Fibroblast of skin of right quadriceps (primary cell): ENCODE measurements around the gene OGFOD2.

Source experiments
- DNase-seq: peaks from one replicate; pipeline ENCODE4 v3.0.0-alpha.2; 2013

OGFOD2 gene

GRCh38 chr12:122974892-122975789 lies at the start of gene OGFOD2:
TSS of gene OGFOD2 (plus strand) at chr12:122975244. CDS start at chr12:122975252, 8 bp downstream.
- DNase-seq: peak; percentile 90

- no peak for DNase-seq
These were observed 47.2 kb upstream of the OGFOD2 start for GRCh38 chr12:122927756-122928403.

GRCh38 chr12:122928404-122929147 lies 46.5 kb upstream of the OGFOD2 start:
- DNase-seq: no peak

- DNase-seq: no peak
These were observed 45.9 kb upstream of the OGFOD2 start for GRCh38 chr12:122929148-122929538.

- no peak for DNase-seq
These were observed 45.2 kb upstream of the OGFOD2 start for GRCh38 chr12:122929812-122930211.

- no peak for DNase-seq
These were observed 42.8 kb upstream of the OGFOD2 start for GRCh38 chr12:122932207-122932606.

- DNase-seq: no peak
These were observed 40.3 kb upstream of the OGFOD2 start for GRCh38 chr12:122934722-122935121.

GRCh38 chr12:122935318-122935717 lies 39.7 kb upstream of the OGFOD2 start:
- no peak for DNase-seq

GRCh38 chr12:122937622-122938091 lies 37.4 kb upstream of the OGFOD2 start:
- DNase-seq: no peak

- no peak for DNase-seq
These were observed 35.9 kb upstream of the OGFOD2 start for GRCh38 chr12:122939125-122939524.

GRCh38 chr12:122941351-122941750 lies 33.7 kb upstream of the OGFOD2 start:
- DNase-seq: peak; percentile 39

GRCh38 chr12:122942637-122943036 lies 32.4 kb upstream of the OGFOD2 start:
- no peak for DNase-seq

- DNase-seq: peak; percentile 24
These were observed 31.8 kb upstream of the OGFOD2 start for GRCh38 chr12:122943196-122943595.

- no peak for DNase-seq
These were observed 30.1 kb upstream of the OGFOD2 start for GRCh38 chr12:122944605-122945592.

- peak; percentile 98 for DNase-seq
These were observed 28.2 kb upstream of the OGFOD2 start for GRCh38 chr12:122946690-122947341.

- DNase-seq: no peak
These were observed 27.7 kb upstream of the OGFOD2 start for GRCh38 chr12:122947352-122947792.

- no peak for DNase-seq
These were observed 26.4 kb upstream of the OGFOD2 start for GRCh38 chr12:122948605-122949004.

GRCh38 chr12:122949405-122949804 lies 25.6 kb upstream of the OGFOD2 start:
- DNase-seq: no peak

- DNase-seq: no peak
These were observed 25.0 kb upstream of the OGFOD2 start for GRCh38 chr12:122949816-122950675.

- DNase-seq: no peak
These were observed 23.6 kb upstream of the OGFOD2 start for GRCh38 chr12:122951406-122951805.
